Caco-2 (cell line): ENCODE measurements around the gene ZNHIT2. TPM values are rescaled to one million over a fixed set of nuclear protein-coding genes. Genes with fewer than 3 reads are reported as not detected.

Source experiments
- BruUV-seq: library from RNA; stranded (reverse); fragments of 400-500 nt; replicated peaks from 2 replicates; lab custom pipeline; 2021; lab: Mats Ljungman, UMichigan
- CTCF ChIA-PET: fragments of 300-600 bp; sonication (Branson Sonifier 250); formaldehyde crosslinking; loops from one replicate; lab custom pipeline; 2022; ENCODE audit warnings: antibody characterized with exemption; lab: Charles Lee
- POLR2A ChIA-PET: fragments of 300-600 bp; sonication (Branson Sonifier 250); formaldehyde crosslinking; loops from one replicate; lab custom pipeline; 2022; ENCODE audit warnings: antibody characterized with exemption; lab: Charles Lee
- DNase-seq, 2 experiments: peaks; one replicate each; pipeline versions ENCODE4 v3.0.0 to v3.0.0-alpha.2; 2020 to 2022
- H3K27me3 ChIP-seq: replicated peaks from 2 replicates; pipeline ENCODE4 v1.6.0; 2011; ENCODE audit warnings: low read length; ENCODE audit not compliant: control insufficient read depth, insufficient read depth
- H3K36me3 ChIP-seq: 2 replicates; pipeline ENCODE4 v1.5.1; 2011; ENCODE audit warnings: low read length; ENCODE audit not compliant: control insufficient read depth, insufficient read depth
- H3K4me1 ChIP-seq: fragments of 250-450 bp; sonication (Bioruptor Pico); 2 replicates; pipeline ENCODE4 v1.5.1; 2020; ENCODE audit warnings: mild to moderate bottlenecking
- H3K4me3 ChIP-seq: 2 replicates; pipeline ENCODE4 v1.5.1; 2011; ENCODE audit warnings: low read depth, mild to moderate bottlenecking, control low read depth, low read length
- H3K9me3 ChIP-seq: fragments of 250-450 bp; sonication (Bioruptor Pico); 2 replicates; pipeline ENCODE4 v1.5.1; 2020; ENCODE audit warnings: mild to moderate bottlenecking, moderate library complexity
- H3K27ac Mint-ChIP-seq: one replicate; pipeline ENCODE4 v1.8.0; 2022; ENCODE audit warnings: mixed read lengths; ENCODE audit not compliant: unreplicated experiment
- H3K27me3 Mint-ChIP-seq: one replicate; pipeline ENCODE4 v1.8.0; 2022; ENCODE audit warnings: mixed read lengths; ENCODE audit not compliant: insufficient read depth, unreplicated experiment
- H3K36me3 Mint-ChIP-seq: one replicate; pipeline ENCODE4 v1.8.0; 2022; ENCODE audit warnings: mild to moderate bottlenecking, mixed read lengths; ENCODE audit not compliant: insufficient read depth, unreplicated experiment
- H3K4me1 Mint-ChIP-seq: one replicate; pipeline ENCODE4 v1.8.0; 2022; ENCODE audit warnings: low read depth, mixed read lengths; ENCODE audit not compliant: unreplicated experiment
- H3K4me3 Mint-ChIP-seq: one replicate; pipeline ENCODE4 v1.8.0; 2022; ENCODE audit warnings: mild to moderate bottlenecking, moderate library complexity, mixed read lengths; ENCODE audit not compliant: unreplicated experiment
- H3K9me3 Mint-ChIP-seq: one replicate; pipeline ENCODE4 v1.8.0; 2022; ENCODE audit warnings: mixed read lengths; ENCODE audit not compliant: unreplicated experiment
- intact Hi-C: fragments of 100-400 bp; cut with micrococcal nuclease; formaldehyde crosslinking; loops from one replicate; pipeline ENCODE4 v1.10.0; 2022; ENCODE audit not compliant: unreplicated experiment
- total RNA-seq: library from RNA; stranded (reverse); gene quantifications from 2 replicates; pipeline ENCODE4 v1.2.3, GENCODE V29; 2022
- TF ChIP-seq, protein P1 (sequence below), 2 experiments: fragments of 200-600 bp in 1 of 2; IDR thresholded peaks; 1 replicate in 1 of 2; 2 replicates in 1 of 2; pipeline versions ENCODE4 v1.5.1 to v1.8.0; 2011 to 2022; ENCODE audit warnings: antibody characterized with exemption in 1 of 2, control low read depth in 1 of 2, inconsistent platforms in 1 of 2, low read depth in 1 of 2, low read length in 1 of 2, mild to moderate bottlenecking in 1 of 2, moderate library complexity in 1 of 2; ENCODE audit not compliant: insufficient read depth in 1 of 2, severe bottlenecking in 1 of 2, unreplicated experiment in 1 of 2

ZNHIT2 gene
- total RNA-seq, 1 experiment from 2014 or later = 14.7 TPM

DNA sequence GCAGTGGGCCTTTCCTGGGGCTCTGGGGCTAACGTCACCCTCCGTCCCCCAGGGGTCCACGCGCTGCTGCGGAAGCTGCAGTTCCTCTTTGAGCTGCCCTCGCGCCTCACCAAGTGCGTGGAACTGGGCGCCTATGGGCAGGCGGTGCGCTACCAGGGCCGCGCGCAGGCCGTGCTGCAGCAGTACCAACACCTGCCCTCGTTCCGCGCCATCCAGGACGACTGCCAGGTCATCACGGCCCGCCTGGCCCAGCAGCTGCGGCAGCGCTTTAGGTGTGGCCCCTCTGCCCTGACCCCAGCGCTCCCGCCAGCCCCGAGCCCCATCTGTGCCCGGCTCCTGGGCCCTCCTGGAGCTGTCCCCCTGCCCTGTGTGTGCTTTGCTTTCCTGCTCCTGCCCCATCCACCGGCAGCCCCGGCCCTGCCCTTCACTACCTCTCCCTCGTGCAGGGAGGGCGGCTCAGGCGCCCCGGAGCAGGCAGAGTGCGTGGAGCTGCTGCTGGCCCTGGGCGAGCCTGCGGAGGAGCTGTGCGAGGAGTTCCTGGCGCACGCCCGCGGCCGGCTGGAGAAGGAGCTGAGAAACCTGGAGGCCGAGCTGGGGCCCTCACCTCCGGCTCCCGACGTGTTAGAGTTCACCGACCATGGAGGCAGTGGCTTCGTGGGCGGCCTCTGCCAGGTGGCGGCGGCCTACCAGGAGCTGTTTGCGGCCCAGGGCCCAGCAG, 9.6 kb downstream of the ZNHIT2 start:
- intact Hi-C loops = no loop called here
- Mint-ChIP-seq H3K27ac (no peak overlapping the region), H3K4me1 (no peaks in the 10 kb centered on the region), H3K9me3 (no peaks in the 10 kb centered on the region), H3K4me3 (no peak overlapping the region), H3K36me3 (peaks cover 58% of the 10 kb centered on the region), H3K27me3 (no peaks in the 10 kb centered on the region)
- TF ChIP-seq, protein P1, sequence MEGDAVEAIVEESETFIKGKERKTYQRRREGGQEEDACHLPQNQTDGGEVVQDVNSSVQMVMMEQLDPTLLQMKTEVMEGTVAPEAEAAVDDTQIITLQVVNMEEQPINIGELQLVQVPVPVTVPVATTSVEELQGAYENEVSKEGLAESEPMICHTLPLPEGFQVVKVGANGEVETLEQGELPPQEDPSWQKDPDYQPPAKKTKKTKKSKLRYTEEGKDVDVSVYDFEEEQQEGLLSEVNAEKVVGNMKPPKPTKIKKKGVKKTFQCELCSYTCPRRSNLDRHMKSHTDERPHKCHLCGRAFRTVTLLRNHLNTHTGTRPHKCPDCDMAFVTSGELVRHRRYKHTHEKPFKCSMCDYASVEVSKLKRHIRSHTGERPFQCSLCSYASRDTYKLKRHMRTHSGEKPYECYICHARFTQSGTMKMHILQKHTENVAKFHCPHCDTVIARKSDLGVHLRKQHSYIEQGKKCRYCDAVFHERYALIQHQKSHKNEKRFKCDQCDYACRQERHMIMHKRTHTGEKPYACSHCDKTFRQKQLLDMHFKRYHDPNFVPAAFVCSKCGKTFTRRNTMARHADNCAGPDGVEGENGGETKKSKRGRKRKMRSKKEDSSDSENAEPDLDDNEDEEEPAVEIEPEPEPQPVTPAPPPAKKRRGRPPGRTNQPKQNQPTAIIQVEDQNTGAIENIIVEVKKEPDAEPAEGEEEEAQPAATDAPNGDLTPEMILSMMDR (IDR thresholded peaks at IDR 0.05; ENCODE audit: insufficient read depth in 1 of 2, low read depth in 1 of 2, low read length in 1 of 2, severe bottlenecking in 1 of 2, unreplicated experiment in 1 of 2) = no peak
- H3K4me3 ChIP-seq = no peak overlapping the region
- H3K9me3 ChIP-seq = no peaks in the 10 kb centered on the region
- ChIA-PET POLR2A (no interaction called here), CTCF (interaction anchor here (0.6 kb wide), 1 partner anchor 232 kb away, joined by 3 read pairs; no protein-coding TSS in a partner anchor)
- no peaks in the 10 kb centered on the region for H3K36me3 ChIP-seq
- no peaks in the 10 kb centered on the region for H3K27me3 ChIP-seq
- BruUV-seq = no TSS peak
- peaks cover 11% of the 10 kb centered on the region for H3K4me1 ChIP-seq
- no peak for DNase-seq

DNA sequence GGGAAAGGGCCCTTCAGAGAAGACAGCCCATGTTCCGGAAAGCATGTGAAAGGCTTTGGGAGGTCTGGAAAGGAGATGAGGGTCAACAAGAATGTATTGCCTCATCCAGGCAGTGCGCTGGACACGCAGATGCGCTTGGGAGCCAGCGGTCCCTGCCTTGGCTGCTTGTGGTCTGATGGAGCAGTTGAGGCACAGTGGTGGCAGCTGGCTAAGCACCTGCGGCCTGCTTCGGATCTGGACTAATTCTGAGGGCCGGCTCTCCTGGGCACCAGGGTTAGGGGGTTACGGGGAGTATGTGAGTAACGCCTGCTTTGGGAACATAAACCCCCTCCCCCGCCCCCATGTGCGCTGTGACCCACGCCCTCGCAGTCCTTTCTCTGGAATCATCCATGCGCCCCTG, 10.4 kb downstream of the ZNHIT2 start:
- BruUV-seq = no TSS peak
- H3K4me3 ChIP-seq = no peak overlapping the region
- Mint-ChIP-seq H3K27ac (no peak overlapping the region), H3K36me3 (peaks cover 50% of the 10 kb centered on the region), H3K4me3 (no peak overlapping the region), H3K4me1 (no peaks in the 10 kb centered on the region), H3K27me3 (no peaks in the 10 kb centered on the region), H3K9me3 (no peaks in the 10 kb centered on the region)
- no peaks in the 10 kb centered on the region; the same call in 1 of the 2 replicates for H3K36me3 ChIP-seq
- H3K27me3 ChIP-seq = no peaks in the 10 kb centered on the region
- CTCF ChIA-PET = interaction anchor here (0.6 kb wide), 1 partner anchor 233 kb away, joined by 3 read pairs; no protein-coding TSS in a partner anchor
- H3K9me3 ChIP-seq = no peaks in the 10 kb centered on the region
- DNase-seq = no peak
- TF ChIP-seq, protein P1 (IDR thresholded peaks at IDR 0.05; ENCODE audit: insufficient read depth in 1 of 2, low read depth in 1 of 2, low read length in 1 of 2, severe bottlenecking in 1 of 2, unreplicated experiment in 1 of 2) = no peak
- intact Hi-C loops = no loop called here
- peaks cover 10% of the 10 kb centered on the region for H3K4me1 ChIP-seq
- POLR2A ChIA-PET = no interaction called here

DNA sequence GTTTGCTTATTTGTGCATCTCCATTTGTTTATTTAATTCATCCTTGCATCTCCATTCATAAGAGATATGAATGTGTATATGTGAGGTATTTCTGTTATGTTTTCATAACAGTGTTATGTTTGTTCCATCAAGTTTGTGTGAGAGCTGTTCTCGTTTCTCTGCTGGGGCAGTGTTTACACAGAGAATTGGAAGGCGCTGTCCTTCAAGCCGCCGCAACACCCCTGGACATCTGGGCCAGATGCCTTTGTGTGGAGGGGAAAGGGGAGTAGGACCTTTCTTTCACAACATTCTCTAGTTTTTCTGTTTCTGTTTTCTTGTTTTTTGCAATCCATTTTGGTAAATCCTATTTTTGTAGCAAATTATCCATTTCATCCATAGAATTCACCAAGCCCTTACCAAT, 12.9 kb downstream of the ZNHIT2 start:
- no TSS peak for BruUV-seq
- DNase-seq = no peak
- no peaks in the 10 kb centered on the region for H3K4me1 ChIP-seq
- no peak overlapping the region for H3K4me3 ChIP-seq
- TF ChIP-seq, protein P1 (IDR thresholded peaks at IDR 0.05; ENCODE audit: insufficient read depth in 1 of 2, low read depth in 1 of 2, low read length in 1 of 2, severe bottlenecking in 1 of 2, unreplicated experiment in 1 of 2) = no peak
- no peaks in the 10 kb centered on the region; the same call in 1 of the 2 replicates for H3K36me3 ChIP-seq
- peaks cover 31% of the 10 kb centered on the region for H3K36me3 Mint-ChIP-seq
- POLR2A ChIA-PET = no interaction called here
- no peaks in the 10 kb centered on the region for H3K27me3 ChIP-seq
- H3K27me3 Mint-ChIP-seq = no peaks in the 10 kb centered on the region
- CTCF ChIA-PET = no interaction called here
- no peaks in the 10 kb centered on the region for H3K9me3 Mint-ChIP-seq
- intact Hi-C loops = no loop called here
- H3K4me1 Mint-ChIP-seq = no peaks in the 10 kb centered on the region
- no peaks in the 10 kb centered on the region for H3K9me3 ChIP-seq
- H3K4me3 Mint-ChIP-seq = no peak overlapping the region
- H3K27ac Mint-ChIP-seq = no peak overlapping the region
